Measurements from ENCODE around the gene QRICH2.

DNA sequence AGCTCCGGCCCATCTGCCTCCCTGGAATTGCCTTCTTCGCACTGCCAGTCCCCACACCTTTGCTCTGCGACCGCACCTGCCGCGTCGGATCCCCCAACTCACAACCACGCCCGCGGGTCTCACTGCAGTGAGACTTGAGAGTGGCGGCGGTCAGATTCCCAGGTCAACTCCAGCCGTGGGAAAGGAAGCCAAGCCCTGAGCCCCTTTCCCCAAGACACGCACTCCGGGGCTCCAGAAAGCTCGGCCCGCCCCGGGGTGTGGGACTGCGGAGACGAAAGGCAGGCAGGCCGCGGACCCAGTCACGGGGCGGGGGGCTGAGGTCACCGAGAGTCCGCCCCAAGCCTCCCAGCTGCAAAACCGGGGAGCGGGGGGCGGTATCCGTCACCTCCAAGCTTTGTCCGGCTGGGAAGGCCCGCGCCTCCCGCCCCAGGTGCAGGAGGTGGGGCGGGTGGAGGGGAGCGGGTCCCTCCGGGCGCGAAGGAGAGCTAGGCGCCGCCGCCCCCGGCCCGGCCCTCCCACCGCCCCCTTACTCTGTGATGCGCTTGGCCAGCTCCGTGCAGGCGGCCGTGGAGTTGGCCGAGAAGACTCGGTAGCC, 45.0 kb upstream of the QRICH2 start:
- peak; percentile 15 for TF ChIP-seq EZH2phosphoT487 (IDR thresholded peaks at IDR 0.05)
- TF ChIP-seq, protein P1, sequence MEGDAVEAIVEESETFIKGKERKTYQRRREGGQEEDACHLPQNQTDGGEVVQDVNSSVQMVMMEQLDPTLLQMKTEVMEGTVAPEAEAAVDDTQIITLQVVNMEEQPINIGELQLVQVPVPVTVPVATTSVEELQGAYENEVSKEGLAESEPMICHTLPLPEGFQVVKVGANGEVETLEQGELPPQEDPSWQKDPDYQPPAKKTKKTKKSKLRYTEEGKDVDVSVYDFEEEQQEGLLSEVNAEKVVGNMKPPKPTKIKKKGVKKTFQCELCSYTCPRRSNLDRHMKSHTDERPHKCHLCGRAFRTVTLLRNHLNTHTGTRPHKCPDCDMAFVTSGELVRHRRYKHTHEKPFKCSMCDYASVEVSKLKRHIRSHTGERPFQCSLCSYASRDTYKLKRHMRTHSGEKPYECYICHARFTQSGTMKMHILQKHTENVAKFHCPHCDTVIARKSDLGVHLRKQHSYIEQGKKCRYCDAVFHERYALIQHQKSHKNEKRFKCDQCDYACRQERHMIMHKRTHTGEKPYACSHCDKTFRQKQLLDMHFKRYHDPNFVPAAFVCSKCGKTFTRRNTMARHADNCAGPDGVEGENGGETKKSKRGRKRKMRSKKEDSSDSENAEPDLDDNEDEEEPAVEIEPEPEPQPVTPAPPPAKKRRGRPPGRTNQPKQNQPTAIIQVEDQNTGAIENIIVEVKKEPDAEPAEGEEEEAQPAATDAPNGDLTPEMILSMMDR (IDR thresholded peaks at IDR 0.05), result no peak
- no peak for TF ChIP-seq EZH2 (IDR thresholded peaks at IDR 0.05)
